Fibroblast of skin of right biceps (primary cell): ENCODE data around the gene CDK5.
"Not testable (repeated sequence)": the region's sequence is repeated elsewhere in the genome, so short reads cannot be mapped to it uniquely, and the experiment has no call there.

ENCODE experiments used
- DNase-seq: peaks from one replicate; pipeline ENCODE4 v3.0.0-alpha.2; 2013

Gene CDK5

GRCh38 chr7:151031011-151031410 lies 26.7 kb downstream of the CDK5 start:
- no peak for DNase-seq

- no peak for DNase-seq
Measured at GRCh38 chr7:151028948-151029501, 28.7 kb downstream of the CDK5 start.

- peak; percentile 99 for DNase-seq
Measured at GRCh38 chr7:151028131-151028947, 29.4 kb downstream of the CDK5 start, which contains the start of gene ABCB8. ABCB8 (plus strand) TSS chr7:151028450; CDS start chr7:151028516, 66 bp downstream.

- not testable (repeated sequence) for DNase-seq
Measured at GRCh38 chr7:151027728-151028130, 30.0 kb downstream of the CDK5 start.

GRCh38 chr7:151026771-151027727 lies 30.6 kb downstream of the CDK5 start:
- not testable (repeated sequence) for DNase-seq

GRCh38 chr7:151025924-151026671 lies 31.6 kb downstream of the CDK5 start:
- peak; percentile 30 for DNase-seq

DNA sequence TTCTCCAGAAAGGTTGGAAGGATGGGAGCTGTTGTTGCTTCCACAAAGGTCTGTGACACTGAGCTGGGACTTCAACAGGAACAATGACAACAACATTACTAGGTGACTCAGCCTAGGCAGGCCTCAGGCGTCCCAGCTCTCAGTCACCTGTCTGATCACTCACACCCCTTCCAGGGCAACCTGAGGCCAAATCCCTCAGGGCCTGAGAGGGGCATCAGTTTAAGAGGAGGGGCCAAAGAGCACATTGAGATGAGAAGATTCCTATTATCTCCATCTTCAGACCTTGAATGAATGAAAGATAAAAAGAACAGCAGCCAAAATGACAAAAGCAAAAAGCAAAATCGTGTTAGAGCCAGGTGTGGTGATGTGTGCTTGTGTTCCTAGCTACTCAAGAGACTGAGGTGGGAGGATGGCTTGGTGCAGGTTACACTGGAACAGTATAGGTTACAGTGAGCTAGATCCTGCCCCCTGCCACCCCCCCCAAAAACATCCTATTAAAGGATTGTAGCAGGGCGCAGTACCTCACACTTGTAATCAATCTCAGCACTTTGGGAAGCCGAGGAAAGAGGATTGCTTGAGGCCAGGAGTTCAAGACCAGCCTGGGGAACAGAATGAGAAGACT lies 33.2 kb downstream of the CDK5 start, which contains the start of gene ATG9B:
TSS of gene ATG9B (minus strand) at position 60 of the 622 bp plus-strand sequence. CDS start 71 bp downstream, outside the sequence.
- no peak for DNase-seq

- DNase-seq: no peak
Measured at GRCh38 chr7:151023232-151023631, 34.5 kb downstream of the CDK5 start.

DNA sequence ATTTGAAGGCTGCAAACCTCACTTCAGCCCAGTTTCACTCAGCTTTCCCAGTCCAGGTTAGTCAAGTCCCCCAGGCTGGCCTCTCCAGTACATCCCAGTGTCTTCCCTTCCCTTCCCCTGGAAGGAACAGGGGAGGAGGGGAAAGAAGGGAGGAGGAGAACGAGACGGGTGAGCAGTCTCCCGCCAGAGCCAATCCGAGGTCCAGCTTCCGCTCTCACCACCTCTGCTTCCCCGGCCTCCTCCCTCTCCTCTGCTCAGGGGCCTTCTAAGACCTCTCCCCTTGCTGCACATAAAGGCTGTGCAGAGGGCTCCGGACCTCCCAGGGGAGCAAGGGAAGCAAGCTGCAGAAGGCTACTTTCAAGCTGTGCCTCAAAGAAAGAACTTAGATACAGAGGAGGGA lies 37.5 kb downstream of the CDK5 start:
- no peak for DNase-seq

- no peak for DNase-seq
Measured at GRCh38 chr7:151019130-151019447, 38.6 kb downstream of the CDK5 start.

GRCh38 chr7:151018421-151019129 lies 39.1 kb downstream of the CDK5 start:
- peak; percentile 54 for DNase-seq

- DNase-seq: peak; percentile 47
Measured at GRCh38 chr7:151017953-151018420, 39.7 kb downstream of the CDK5 start.

DNA sequence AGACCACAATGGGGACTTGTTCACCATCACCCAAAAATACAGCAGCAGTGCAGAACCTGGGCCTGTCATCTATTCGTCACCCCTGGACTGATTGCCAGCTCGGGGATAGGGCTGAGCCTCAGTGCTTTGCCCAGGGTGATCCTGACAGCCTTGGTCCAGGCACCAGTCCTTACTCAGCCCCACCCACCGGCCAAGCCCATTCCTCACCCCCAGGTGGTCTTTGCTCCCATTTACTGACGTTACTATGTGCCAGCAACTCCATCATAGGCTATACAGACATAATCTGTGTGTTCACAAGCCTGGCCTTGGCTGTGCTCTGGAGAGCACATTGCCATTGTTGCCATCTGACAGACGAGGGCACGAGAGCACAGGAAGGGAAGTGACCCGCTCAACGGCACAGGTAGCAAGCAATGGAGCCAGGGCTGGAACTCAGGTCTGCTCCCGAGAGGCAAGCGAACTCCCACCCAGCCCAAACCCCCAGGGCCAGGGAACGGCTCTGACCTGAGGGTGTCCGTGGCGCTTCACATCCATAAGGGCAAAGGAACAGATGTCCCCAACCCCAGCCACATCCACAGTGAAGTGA lies 40.2 kb downstream of the CDK5 start:
- no peak for DNase-seq

GRCh38 chr7:151016942-151017341 lies 40.8 kb downstream of the CDK5 start:
- no peak for DNase-seq

DNA sequence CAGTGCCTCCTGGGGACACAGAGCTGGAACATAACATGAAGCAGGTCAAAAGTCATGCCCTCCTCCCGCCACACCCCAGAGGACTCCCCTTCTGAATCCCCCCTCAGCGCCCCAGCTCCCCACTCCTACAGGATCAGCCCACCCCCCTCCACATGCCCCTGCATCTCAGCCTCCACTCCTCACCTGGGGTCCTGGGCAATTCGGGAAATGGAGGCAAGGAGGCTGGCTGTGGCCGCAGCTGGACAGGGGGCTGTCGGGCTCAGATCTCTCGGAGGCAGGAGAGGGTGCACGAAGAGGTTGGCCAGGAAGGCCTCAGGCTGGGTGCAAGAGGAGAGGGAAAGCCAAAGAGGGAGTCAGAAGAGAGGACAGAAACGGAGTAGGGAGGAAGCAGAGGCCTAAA lies 41.2 kb downstream of the CDK5 start:
- no peak for DNase-seq

GRCh38 chr7:151015967-151016366 lies 41.7 kb downstream of the CDK5 start:
- no peak for DNase-seq

- DNase-seq: no peak
Measured at GRCh38 chr7:151014950-151015349, 42.7 kb downstream of the CDK5 start.

- peak; percentile 84 for DNase-seq
Measured at GRCh38 chr7:151013733-151014497, 43.8 kb downstream of the CDK5 start.

GRCh38 chr7:151013356-151013732 lies 44.4 kb downstream of the CDK5 start:
- no peak for DNase-seq

- peak; percentile 53 for DNase-seq
Measured at GRCh38 chr7:151012911-151013347, 44.8 kb downstream of the CDK5 start.
